Measurements from ENCODE around the gene C2.

Gene C2

DNA sequence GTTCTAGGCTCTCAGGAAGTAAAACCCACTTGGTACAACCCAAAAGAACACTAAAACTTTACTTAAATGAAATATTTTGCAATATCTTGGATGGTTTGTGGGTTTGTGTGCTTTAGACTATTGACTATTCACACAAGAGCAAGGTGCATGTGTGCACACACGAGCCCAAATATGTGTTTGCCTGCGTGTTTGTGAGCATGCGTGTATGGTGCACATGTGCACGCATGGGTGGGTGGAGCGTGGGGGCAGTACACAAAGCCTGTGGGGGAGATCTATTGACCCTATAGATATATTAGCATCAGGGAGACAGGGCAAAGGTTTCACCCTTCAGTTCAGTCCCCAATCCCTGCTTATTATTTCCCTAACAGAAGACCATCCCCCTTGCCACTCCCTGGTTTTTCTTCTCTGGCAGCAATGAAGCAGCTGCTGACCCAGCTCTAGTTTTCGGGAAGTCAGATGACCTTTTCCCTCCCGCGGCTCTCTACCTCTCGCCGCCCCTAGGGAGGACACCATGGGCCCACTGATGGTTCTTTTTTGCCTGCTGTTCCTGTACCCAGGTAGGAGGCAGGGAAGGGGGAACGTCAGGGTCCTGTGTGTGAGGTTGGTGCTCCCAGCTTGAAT is at the start of gene C2:
TSS of gene C2 (plus strand) at position 476 of the 621 bp plus-strand sequence. CDS start at position 512, 36 bp downstream.
- DNase-seq (ENCODE audit: low read depth in 2 of 2, low spot score in 1 of 2) = no peak

DNA sequence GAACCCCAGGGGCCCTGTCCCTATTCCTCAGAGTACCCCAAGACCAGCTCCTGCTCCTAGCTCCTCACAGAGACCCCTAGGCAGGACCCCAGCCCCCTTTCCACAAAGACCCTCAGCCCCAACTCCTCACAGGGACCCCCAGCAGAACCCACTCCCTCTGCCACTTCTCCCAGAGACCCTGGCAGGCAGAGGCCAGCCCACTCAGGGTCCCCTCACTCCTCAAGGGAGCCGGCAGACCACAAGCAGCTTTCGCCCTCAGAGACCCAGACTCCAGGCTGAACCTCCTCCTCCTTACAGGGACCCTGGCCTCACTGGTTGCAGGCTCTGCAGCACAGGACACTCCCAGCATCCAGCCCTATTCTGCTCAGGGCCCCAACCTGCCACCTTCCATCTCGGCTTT is 49.3 kb upstream of the C2 start:
- no peak for DNase-seq (ENCODE audit: low read depth in 2 of 2, low spot score in 1 of 2)

DNA sequence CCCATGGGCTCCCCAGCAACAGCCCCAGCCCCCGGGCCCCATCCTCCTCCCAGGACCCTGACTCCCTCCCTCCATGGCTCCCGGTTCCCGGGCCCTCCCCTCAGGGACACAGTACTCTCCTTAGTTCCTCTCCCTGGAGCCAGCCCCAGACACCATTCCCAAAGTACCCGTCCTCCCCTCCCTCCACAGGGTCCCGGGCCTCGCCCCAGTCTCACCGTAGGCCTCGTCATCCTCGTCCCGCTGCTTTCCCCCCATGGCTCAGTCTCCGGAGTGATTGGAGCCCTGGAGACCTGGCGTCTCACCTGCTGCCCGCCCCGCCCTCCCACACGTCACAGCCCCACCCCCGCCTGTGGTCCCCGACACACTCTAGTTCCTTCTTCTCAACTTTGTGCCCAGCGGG is 48.8 kb upstream of the C2 start, which contains the start of gene SLC44A4:
TSS of gene SLC44A4 (minus strand) at position 272 of the 400 bp plus-strand sequence. CDS start at position 255, 17 bp downstream.
- no peak for DNase-seq (ENCODE audit: low read depth in 2 of 2, low spot score in 1 of 2)

DNA sequence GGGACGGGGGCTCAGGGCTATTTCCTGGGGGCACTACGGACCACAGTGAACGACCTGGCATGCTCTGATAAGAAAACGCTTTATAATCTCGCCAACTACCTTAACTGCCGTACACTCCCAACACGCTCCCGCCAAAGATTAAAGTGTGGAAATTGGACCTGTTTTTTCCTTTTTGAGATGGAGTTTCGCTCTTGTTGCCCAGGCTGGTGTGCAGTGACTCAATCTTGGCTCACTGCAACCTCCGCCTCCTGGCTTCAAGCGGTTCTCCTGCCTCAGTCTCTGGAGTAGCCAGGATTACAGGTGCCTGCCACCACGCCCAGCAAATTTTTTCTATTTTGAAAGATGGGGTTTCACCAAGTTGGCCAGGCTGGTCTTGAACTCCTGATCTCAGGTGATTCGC is 48.4 kb upstream of the C2 start:
- no peak for DNase-seq (ENCODE audit: low read depth in 2 of 2, low spot score in 1 of 2)

DNA sequence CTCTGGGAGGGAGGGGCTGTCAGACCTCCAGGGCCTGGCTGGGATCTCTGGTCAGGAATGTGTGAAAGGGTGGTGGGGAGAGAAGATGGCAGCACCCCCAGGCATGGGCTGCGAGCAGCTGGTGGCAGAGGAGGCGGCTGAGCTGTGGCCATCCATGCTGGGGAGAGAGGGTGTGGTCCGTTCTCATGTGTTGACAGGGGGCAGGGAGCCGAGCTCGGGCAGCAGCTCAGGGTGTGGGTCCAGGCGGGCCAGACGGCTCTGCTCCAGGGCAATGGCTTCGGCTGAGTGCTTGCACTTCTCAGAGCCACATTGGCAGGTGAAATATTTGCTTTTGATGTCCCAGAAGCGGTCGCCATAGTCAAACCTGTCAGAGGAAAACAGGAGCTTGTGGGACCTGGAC is 47.6 kb upstream of the C2 start:
- DNase-seq (ENCODE audit: low read depth in 2 of 2, low spot score in 1 of 2) = no peak

DNA sequence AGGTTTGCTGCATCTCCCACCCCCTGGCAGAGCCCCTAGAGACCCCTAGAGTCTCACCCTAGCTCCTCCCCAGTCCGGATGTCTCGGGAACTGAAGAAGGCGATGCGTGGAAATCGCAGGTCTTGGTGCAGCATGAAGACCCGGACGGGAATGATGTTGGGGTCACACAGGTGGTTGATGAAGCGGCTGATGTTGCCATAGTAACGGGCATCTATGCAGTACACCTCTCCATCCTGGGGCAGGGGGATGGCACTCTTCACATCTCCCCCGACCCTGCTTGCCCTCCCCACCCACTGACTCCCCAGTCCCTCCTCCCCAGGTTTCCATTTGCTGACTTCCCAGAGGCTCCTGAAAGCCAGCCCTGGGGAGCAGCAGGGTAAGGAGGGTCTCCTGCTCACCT is 46.9 kb upstream of the C2 start:
- DNase-seq (ENCODE audit: low read depth in 2 of 2, low spot score in 1 of 2) = no peak

DNA sequence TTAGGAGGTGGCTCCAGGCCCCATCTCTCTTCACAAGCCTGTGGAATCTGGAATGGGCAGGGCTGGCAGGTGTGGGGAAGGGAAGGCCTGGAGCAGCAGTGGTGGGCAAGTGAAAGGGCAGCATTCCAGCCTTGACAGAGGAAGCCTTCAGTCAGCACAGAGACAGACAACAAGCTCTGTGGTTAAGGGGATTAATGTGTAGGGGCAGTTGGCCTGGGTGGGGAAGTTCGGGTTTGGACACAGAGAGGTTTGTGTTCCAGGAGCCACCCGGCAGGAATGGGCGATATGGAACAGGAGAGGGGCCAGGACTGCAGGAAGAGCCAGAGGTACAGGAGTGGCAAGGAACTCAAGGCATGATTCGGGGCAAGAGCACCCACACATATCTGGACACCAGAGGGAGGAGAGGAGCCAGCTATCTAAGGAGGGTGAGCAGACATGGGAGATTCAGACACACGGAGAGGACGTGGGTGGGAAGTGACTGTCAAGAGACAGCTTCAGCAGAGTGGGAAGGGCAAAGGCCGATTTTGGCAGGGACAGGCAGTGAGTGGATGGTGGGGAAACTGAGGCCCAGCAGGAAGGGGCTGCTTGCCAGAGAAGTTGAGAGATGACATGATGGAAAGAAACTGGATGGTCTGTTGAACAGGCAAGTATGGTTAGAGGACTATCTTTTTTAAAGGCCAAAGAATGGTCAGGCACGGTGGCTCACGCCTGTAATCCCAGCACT is 46.2 kb upstream of the C2 start:
- DNase-seq (ENCODE audit: low read depth in 2 of 2, low spot score in 1 of 2) = no peak

DNA sequence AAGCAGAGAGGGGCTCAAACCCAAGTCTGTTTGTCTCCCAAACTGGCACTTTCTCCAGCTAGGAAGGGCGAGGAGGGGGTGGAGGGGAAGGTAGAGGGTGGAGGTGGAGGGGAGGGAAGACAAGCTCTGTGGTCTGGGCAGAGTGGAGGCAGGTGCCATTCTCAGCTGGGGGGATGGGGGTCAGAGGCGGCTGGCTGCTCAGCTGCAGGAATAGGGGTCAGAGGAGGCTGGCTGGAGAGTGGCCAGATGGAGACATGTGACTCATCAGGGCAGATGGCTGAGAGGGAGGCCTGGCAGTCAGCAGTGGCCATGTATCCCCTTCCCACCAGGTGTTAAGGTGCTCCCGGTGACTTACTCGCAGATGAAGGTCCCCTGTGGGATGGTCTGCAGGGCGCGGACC is 45.2 kb upstream of the C2 start:
- no peak for DNase-seq (ENCODE audit: low read depth in 2 of 2, low spot score in 1 of 2)

DNA sequence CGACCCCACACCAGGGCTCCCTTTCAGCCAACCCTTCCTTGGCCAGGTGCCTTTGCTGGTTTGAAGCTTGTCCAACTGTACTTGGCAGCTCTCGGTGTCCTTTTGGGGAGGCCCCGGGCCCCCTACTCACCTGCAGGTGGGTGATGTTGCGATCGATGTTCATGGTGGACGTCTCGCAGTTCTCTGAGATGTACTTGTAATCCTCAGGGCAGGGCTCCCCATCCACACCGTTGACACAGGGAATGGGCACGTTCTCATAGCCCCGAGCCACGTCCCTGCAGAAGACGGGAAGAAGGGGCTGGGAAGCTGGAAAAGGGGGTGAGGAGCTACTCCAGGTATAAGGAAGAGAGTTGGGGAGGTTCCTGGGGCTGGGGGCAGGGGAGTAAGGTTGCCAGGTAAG is 43.8 kb upstream of the C2 start:
- no peak for DNase-seq (ENCODE audit: low read depth in 2 of 2, low spot score in 1 of 2)

DNA sequence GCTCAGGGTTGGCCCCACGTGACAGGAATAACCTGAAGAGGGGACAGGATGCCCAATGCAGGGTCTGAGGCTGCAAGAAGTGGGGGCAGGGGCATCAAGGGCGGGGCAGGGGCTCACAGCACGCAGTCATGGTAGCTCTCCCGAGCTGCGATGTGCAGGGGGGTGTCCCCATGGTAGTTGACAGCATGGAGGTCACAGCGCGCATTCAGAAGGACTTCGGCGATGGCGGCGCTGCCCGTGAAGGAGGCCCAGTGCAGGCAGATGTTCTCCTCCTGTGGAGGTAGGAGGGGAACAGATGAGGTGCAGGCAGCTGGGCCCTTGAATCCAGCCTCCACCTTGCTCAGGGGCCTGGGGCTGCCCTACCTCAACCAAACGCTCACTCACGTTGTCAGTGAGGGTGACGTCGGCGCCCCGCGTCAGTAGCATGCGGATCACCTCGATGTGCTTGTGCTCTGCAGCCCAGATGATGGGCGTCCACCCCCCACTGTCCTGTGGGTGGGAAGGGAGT is 42.9 kb upstream of the C2 start:
- no peak for DNase-seq (ENCODE audit: low read depth in 2 of 2, low spot score in 1 of 2)

DNA sequence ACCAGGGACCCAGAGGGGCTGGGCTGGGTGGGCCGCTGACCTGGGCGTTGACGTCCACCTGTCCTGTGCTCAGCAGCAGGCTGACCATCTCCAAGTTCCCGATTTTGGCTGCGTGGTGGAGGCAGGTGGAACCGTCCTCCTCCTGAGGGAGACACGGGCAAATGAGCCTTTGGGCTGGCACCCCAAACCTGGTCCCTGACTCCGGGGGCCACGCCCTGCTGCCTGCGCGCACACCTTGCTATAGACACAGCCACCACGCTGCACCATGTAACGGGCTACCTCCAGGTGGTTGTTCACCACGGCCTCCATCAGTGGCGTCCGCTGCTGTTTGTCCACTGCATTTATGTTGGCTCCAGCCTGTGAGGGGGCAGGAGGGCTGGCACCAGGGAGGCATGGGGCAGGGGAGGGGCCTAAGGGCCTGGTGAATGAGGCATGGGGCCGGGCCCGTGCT is 41.0 kb upstream of the C2 start:
- no peak for DNase-seq (ENCODE audit: low read depth in 2 of 2, low spot score in 1 of 2)

DNA sequence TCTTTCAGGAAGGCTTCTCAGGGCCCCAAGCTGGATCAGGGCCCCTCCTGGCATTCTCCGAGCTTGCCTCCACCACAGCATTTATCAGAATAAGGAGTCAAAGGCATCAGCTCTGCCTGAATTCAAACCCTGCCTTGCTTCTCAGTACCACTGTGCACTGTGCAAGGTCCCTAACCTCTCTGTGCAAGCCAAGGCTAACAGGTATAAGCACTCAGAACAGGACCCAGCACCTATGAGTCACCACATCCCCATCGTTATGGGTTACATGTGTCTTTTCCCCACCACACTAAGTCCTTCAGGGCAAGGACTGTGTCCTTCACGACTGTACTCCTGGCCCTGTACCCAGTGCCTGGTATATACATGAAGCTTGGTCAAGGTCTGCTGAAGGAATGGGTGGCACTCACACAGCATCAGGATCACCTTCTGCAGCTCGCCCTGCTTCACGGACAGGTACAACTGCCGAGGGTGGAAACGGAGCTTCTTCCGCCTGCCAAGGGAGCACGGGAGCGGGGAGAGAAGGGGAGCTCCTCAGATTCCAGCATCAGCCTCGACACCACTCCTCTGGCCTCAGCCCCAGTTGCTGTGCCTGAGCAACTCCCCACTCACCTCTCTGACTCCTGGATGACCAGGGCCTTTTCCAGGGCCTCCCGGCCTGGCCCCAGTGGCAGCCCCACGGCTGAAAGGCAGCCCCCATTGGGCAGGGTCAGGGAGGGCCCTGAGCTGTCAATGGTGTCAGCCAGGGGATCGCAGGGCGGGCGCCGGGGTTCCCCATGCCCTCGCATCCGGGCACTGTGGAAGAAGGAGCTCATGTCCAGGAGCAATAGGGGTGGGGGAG is 40.1 kb upstream of the C2 start:
- no peak for DNase-seq (ENCODE audit: low read depth in 2 of 2, low spot score in 1 of 2)

DNA sequence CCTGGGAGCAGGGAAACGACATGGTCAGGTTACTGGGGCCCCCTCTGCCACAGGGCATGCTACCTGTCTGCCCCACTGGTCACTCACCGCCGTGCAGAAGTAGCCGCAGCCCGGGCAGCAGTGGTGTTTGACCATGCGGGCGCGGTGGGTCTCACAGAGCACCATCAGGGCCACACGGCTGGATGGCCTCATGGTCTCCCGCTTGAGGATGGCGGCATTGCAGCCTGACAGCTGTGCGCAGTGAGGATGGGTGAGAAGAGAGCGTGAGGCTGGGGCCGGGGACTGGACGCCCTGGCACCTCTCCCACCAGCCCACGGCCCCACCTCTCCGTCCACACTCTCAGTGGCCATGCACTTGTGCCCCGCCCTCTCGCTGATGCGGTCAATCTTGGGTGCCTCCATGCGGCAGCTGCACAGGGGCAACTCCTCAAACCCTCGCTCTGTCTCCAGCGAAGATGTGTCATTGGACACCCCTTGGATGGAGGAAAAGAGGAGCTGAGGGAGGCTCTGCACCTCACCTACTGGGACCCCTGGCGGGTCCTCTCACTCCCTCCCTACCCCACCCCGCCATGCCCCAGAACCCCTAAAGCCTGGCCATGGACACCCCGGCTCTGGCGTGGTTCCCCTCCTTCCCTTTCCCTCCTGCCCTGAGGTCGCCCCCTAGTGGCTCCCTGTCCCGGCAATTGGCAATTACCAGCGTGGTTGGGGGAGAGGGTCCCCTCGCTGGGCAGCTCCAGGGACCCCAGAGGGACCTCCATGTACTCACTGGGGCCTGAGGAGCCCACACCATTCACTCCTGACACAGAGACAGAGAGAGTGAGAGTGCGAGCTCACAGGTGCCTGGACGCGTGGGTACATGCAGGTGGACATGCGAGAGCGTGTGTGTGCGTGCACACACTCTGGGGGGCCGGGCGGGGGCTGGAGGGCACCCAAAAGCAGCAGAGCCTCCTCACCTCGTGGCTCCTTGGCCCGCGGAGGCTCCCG is 39.0 kb upstream of the C2 start:
- peak in 1 of 2 donors; percentile 38 for DNase-seq (ENCODE audit: low read depth in 2 of 2, low spot score in 1 of 2)

DNA sequence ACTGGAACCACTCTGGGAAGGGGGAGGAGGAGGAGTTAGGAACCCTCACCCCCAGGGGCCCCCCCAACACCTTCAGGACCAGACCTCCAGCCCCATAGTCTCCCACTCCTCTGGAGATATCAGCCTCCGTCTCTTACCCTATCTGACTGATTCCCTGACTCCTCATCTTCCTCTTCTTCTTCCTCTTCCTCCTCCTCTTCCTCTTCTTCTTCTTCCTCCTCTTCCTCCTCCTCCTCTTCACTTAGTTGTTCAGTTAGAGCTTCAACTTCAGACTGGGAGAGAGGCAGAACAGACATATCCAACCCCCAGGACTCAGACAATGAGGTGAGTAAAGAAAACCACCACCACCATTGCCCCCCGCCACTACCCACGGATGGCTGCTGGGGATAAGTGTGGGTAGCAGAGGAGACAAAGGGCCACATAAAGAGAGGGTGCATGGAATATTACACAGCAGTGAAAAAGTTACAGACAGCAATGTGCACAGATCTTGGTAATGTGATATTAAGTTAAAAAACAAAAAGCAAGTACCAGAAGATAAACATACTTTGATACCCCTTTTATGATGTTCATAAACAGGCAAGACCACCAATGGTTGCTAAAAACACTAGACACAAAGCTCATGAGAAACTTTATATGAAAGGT is 38.1 kb upstream of the C2 start:
- DNase-seq (ENCODE audit: low read depth in 2 of 2, low spot score in 1 of 2) = no peak

DNA sequence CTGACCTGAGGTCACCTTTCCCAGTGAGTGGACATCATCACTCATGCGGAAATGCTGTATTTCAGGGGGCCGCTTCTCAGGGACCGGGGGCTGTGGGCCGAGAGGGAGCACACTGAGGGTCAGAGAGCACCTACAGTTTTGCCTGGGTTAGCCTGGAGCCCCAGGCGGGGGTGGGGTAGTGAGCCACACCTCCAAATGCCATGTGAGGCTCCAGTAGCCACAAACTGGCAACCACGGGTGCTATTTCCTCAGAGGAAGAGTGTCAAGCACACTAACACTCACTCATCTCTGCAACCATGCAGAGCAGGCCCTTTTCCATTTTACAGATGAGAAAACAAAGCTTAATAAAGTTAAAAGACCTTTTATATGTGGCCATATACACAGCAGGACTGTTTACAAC is 34.7 kb upstream of the C2 start:
- no peak for DNase-seq (ENCODE audit: low read depth in 2 of 2, low spot score in 1 of 2)

DNA sequence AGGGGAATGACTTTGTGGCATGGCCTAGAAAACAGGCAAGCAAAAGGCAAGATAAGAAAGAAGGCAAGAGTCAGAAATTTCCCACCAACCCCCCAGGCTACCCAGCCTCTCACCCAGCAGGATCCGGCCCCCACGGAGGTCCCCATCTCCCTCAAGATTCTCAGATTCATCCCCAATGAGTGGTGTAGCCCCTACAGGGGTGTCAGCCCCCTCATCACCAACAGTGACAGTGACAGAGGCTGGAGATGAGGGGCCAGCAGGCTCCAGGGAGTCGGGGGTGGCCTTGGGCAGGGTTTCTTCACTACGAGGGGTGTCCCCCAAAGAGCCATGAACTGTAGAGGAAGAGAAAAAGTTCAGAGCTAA is 31.0 kb upstream of the C2 start:
- DNase-seq (ENCODE audit: low read depth in 2 of 2, low spot score in 1 of 2) = no peak

DNA sequence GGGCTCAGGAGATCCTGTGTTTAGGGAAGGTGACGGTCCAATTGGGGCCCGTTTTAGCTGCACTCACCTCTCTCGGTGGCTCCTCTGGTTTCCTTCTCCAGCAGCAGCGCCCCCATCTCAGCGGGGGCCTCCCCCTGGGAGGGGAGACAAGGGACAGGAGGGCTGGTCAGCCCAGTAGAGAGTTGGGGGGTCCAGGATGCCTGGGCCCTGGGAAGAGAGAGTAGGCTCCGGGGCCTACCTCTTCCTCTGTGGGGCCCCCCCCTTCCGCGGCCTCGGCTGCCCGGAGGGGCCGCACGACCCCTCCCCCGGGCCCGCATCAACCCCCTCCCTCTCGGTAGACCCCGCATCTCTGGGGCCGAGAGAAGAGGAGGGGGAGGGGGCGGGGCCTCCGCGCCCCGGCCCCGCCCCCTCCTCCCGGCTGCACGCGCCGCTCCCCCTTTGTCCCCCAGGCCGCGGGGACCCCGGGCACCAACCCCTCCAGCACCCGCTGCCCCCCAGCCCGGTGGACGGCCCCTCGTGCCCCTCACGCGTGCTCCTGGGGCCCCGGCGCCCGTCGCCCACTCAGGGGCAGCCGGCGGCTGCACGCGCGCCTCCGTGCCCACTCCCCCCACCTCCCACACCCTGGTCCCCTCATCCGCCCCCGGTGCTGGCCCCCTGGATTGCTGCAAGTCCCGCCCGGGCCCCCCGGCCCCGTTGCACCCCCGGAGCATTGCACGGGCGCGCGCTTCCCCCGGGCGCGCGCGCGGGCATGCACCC is 30.5 kb upstream of the C2 start:
- no peak for DNase-seq (ENCODE audit: low read depth in 2 of 2, low spot score in 1 of 2)

DNA sequence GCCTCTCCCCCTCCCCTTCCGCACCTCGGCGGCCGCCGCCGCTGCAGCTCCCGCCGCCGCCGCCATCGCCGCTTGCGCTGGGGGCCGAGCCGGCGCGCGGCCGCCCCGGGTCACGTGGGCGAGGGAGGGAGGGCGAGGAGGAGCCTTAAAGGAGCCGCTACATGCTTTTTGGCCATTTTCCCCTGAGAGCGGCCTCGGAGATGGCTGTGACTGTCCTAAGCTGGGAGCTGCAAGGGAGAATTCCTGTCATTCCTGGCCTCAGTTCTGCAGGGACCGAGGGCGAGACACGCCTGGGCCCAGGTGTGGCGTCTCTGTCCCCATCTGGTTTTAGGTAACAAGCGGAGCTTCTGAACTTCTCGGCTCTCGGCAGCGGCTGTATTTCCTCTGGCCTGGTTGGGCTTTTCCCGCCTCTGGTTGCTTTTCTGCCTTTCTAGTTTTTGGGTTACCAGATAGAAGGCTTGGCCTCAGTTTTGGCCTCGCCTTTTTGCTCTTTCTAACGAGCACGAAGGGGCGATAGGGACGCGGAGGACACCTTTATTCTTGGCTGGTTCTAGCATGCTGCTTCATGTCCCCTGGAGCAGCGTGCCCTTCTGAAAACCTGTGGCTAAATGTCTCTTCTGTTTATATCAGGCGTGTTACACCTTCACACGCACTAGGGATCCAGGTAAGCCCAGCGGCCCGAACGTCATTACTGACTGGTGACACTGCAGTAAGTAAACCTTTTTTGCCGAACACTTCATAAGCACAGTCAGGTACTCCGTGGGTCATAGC is 29.7 kb upstream of the C2 start, which contains the start of gene EHMT2:
TSS of gene EHMT2 (minus strand) at position 87 of the 771 bp plus-strand sequence. CDS start at position 66, 21 bp downstream.
- DNase-seq (ENCODE audit: low read depth in 2 of 2, low spot score in 1 of 2) = peak; percentile 42 to 63

Measured in stimulated activated CD8-positive, alpha-beta memory T cell treated with anti-CD3 and anti-CD28 coated beads, Interleukin-4, amount 100 ng/mL, for 4 hours (primary cell).